Stimulated activated CD4-positive, alpha-beta T cell treated with anti-CD3 and anti-CD28 coated beads, Interleukin-2, amount 100 ng/mL, for 24 hours (primary cell): ENCODE data around the gene PMS1.
"Not testable (repeated sequence)": the region's sequence is repeated elsewhere in the genome, so short reads cannot be mapped to it uniquely, and the experiment has no call there.

Experiments
- DNase-seq, 2 donors: peaks; one replicate each; pipeline ENCODE4 v3.0.0-alpha.2; 2020

Gene PMS1

GRCh38 chr2:189866296-189866695 is 82.0 kb downstream of the PMS1 start:
- DNase-seq = no peak

GRCh38 chr2:189868896-189869295 is 84.6 kb downstream of the PMS1 start:
- DNase-seq = no peak

- DNase-seq = no peak
Measured at GRCh38 chr2:189870381-189871085, 86.3 kb downstream of the PMS1 start.

- no peak for DNase-seq
Measured at GRCh38 chr2:189873696-189874095, 89.4 kb downstream of the PMS1 start.

- no peak for DNase-seq
Measured at GRCh38 chr2:189874586-189875320, 90.5 kb downstream of the PMS1 start.

- DNase-seq = no peak
Measured at GRCh38 chr2:189876271-189876670, 92.0 kb downstream of the PMS1 start.

- no peak for DNase-seq
Measured at GRCh38 chr2:189879716-189880081, 95.4 kb downstream of the PMS1 start.

- no peak for DNase-seq
Measured at GRCh38 chr2:189880429-189880828, 96.2 kb downstream of the PMS1 start.

- DNase-seq = no peak
Measured at GRCh38 chr2:189880832-189881492, 96.7 kb downstream of the PMS1 start.

- no peak for DNase-seq
Measured at GRCh38 chr2:189885368-189885767, 101.1 kb downstream of the PMS1 start.

GRCh38 chr2:189892546-189893294 is 108.5 kb downstream of the PMS1 start:
- DNase-seq = not testable (repeated sequence)

- no peak for DNase-seq
Measured at GRCh38 chr2:189896809-189897208, 112.6 kb downstream of the PMS1 start.

- DNase-seq = no peak
Measured at GRCh38 chr2:189899101-189899500, 114.9 kb downstream of the PMS1 start.

GRCh38 chr2:189900726-189901125 is 116.5 kb downstream of the PMS1 start:
- no peak for DNase-seq

- no peak for DNase-seq
Measured at GRCh38 chr2:189901664-189902063, 117.4 kb downstream of the PMS1 start.

GRCh38 chr2:189913821-189914220 is 129.6 kb downstream of the PMS1 start:
- no peak for DNase-seq

- no peak for DNase-seq
Measured at GRCh38 chr2:189916651-189917050, 132.4 kb downstream of the PMS1 start.
